GM12873 (cell line): ENCODE data around the gene LBH.

Source experiments
- CTCF ChIP-seq: IDR thresholded peaks from 2 replicates; pipeline ENCODE4 v1.5.1; 2012; ENCODE audit warnings: low read depth, mild to moderate bottlenecking, moderate library complexity, low read length, control low read depth; ENCODE audit not compliant: insufficient read depth; ENCODE audit errors: missing control alignments

LBH gene

GRCh38 chr2:30230497-30231211, 680 bp upstream of the LBH start:
- TF ChIP-seq CTCF = no peak

- TF ChIP-seq CTCF = no peak
Observed at GRCh38 chr2:30231996-30232800, 864 bp downstream of the LBH start.

DNA sequence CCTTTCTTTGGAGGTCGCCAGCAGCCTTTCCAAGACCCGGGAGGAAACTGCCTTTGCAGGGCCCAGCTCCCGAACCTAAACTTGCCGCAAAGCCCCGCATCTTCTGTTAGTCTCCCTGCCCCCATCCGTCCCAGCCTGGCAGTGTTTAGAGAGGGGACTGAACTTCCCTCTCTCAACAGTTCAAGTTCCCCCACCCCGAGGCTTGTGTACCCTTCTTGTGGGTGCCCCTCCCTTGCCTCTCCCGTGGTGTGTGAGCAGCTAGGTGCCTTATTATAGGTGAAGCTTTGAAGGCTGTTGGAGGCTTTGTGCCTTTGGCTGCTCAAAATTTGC, 1.4 kb downstream of the LBH start:
- no peak for TF ChIP-seq CTCF

DNA sequence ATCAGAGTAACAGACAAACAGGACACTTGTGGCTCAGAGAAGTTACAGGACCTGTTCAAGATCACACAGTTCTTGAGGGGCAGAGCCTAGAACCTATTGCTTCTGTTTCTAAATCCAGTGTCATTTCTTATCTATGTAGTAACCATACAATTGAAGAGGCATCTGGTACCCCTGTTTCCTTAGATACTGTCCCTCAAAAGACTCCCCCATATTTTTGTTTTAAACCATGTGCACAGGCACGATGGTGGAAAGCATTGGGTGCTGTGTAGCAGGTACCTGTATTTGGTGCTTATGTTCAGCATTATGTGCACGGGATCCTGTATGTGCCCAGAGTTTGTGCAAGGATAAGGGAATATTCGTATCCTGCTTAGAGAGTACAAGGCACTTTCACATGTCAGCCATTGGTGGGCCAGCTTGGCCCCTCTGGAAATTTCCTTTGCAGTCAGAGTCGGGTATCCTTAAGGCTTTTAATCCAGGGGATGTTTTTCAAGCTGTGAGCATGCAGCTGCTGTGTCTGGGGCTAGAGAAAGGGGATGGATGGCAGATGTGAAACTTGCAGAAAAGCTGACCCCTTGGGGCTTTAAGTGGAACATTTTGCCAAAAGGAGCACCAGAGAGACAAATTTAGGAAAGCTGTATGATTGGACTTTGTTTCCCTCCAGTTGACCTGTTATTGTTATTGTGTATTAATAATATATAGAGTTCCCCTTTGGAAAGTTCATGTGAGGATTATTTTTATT, 2.1 kb downstream of the LBH start:
- TF ChIP-seq CTCF = no peak

- TF ChIP-seq CTCF = no peak
Observed at GRCh38 chr2:30234180-30234971, 3.0 kb downstream of the LBH start.

GRCh38 chr2:30235008-30235655, 3.8 kb downstream of the LBH start:
- no peak for TF ChIP-seq CTCF
